Thyroid gland (tissue), 4 donors: ENCODE data around the gene CYP2C8. TPM values are rescaled to one million over a fixed set of nuclear protein-coding genes. Genes with fewer than 3 reads are reported as not detected.

Source experiments
- DNase-seq, 2 donors: peaks; one replicate each; pipeline ENCODE4 v3.0.0-alpha.2; 2019
- H3K27ac ChIP-seq, 3 donors: fragments of 200-600 bp; sonication (generic); 1 replicate in 2 of 3; 2 replicates in 1 of 3; pipeline ENCODE4 v1.5.1; 2016 to 2019; ENCODE audit warnings: mild to moderate bottlenecking in 1 of 3, moderate library complexity in 1 of 3
- H3K27me3 ChIP-seq: fragments of 200-600 bp; sonication (generic); one replicate; pipeline ENCODE4 v1.5.1; 2019
- H3K36me3 ChIP-seq, 2 donors: fragments of 200-600 bp; sonication (generic); one replicate each; pipeline ENCODE4 v1.5.1; 2016 to 2019
- H3K4me1 ChIP-seq, 2 donors: fragments of 200-600 bp; sonication (generic); one replicate each; pipeline ENCODE4 v1.5.1; 2017 to 2019
- H3K4me3 ChIP-seq, 3 donors: fragments of 200-600 bp; sonication (generic); replicated peaks in 1 of 3; 1 replicate in 2 of 3; 2 replicates in 1 of 3; pipeline ENCODE4 v1.5.1; 2016; ENCODE audit warnings: mild to moderate bottlenecking in 1 of 3
- H3K9me3 ChIP-seq: fragments of 200-600 bp; sonication (generic); one replicate; pipeline ENCODE4 v1.5.1; 2017
- CTCF ChIP-seq, 6 experiments: fragments of 200-600 bp in 3 of 6; fragments of 450-650 bp in 3 of 6; sonication (generic) in 3 of 6; IDR thresholded peaks; one replicate each; pipeline ENCODE4 v1.5.1; 2016 to 2019; ENCODE audit warnings: antibody characterized with exemption in 6 of 6, mild to moderate bottlenecking in 2 of 6, inconsistent platforms in 1 of 6, moderate library complexity in 1 of 6
- POLR2A ChIP-seq, 2 donors: fragments of 450-650 bp; IDR thresholded peaks; one replicate each; pipeline ENCODE4 v1.6.1; 2017; ENCODE audit warnings: antibody characterized with exemption in 2 of 2, mild to moderate bottlenecking in 2 of 2, moderate library complexity in 1 of 2
- WGBS, 2 donors: methylation state at CpG; one replicate each; pipeline ENCODE4 v1.1.5; 2017; 5-methylcytosine and 5-hydroxymethylcytosine counted together
- intact Hi-C: fragments of 100-400 bp; cut with DNase I; formaldehyde crosslinking; loops from one replicate; pipeline ENCODE4 v1.15.1; 2023
- small RNA-seq: library from RNA; depleted of rRNA; stranded (forward); fragments of <200 nt; gene quantifications from one replicate; pipeline ENCODE3, GENCODE V24; 2016
- total RNA-seq, 4 donors: library from RNA; depleted of rRNA; stranded (reverse); fragments of >200 nt; gene quantifications; one replicate each; pipeline ENCODE4 v1.2.3, GENCODE V29; 2016

CYP2C8 gene
- total RNA-seq, 4 donors from 2014 or later = 0.40 to 3.4 (median 1.6) TPM; not detected in 1

DNA sequence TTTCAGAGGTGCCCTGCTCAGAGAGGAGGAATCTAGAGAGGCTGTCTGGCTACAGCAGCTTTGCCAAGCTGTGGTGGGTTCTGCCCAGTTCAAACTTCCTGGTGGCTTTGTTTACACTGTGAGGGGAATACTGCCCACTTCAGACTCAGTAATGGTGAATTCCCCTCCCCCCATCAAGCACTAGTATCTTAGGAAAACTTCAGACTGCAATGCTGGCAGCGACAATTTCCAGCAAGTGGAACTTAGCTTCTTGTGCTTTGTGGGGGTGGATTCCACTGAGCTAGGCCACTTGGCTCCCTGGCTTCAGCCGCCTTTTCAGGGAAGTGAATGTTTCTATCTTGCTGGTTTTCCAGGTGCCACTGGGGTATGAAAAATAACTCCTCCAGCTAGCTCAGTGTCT lies 42.8 kb downstream of the CYP2C8 start:
- Histone ChIP-seq H3K27ac (peak overlapping the region; percentile 10 to 70 (median 49)), H3K36me3 (no peaks in the 10 kb centered on the region), H3K9me3 (no peaks in the 10 kb centered on the region), H3K4me3 (no peak overlapping the region), H3K4me1 (peaks cover 2 to 24% of the 10 kb centered on the region in 2 donors), H3K27me3 (no peaks in the 10 kb centered on the region)
- peak; percentile 80 for DNase-seq
- TF ChIP-seq CTCF (IDR thresholded peaks at IDR 0.05) (no peak), POLR2A (IDR thresholded peaks at IDR 0.05) (no peak)
- 57 to 67% methylated on average over 1 to 2 of the region's 2 CpGs for WGBS, 2 donors
- intact Hi-C loops = no loop called here

GRCh38 chr10:94997741-94998174 lies 71.5 kb downstream of the CYP2C8 start:
- Histone ChIP-seq H3K27me3 (no peaks in the 10 kb centered on the region), H3K9me3 (no peaks in the 10 kb centered on the region), H3K27ac (no peak overlapping the region), H3K36me3 (no peaks in the 10 kb centered on the region), H3K4me3 (no peak overlapping the region), H3K4me1 (peaks cover 0 to 10% of the 10 kb centered on the region in 2 donors)
- intact Hi-C loops = no loop called here
- TF ChIP-seq CTCF (IDR thresholded peaks at IDR 0.05) = no peak
- 13 to 30% methylated on average over 6 of the region's 6 CpGs for WGBS, 2 donors
- peak; percentile 37 to 55 for DNase-seq

GRCh38 chr10:94992811-94993210 lies 76.5 kb downstream of the CYP2C8 start:
- no peaks in the 10 kb centered on the region for H3K9me3 ChIP-seq
- peaks cover 0 to 3% of the 10 kb centered on the region in 2 donors for H3K4me1 ChIP-seq
- WGBS, 2 donors = 76 to 84% methylated on average over 4 of the region's 4 CpGs
- peak; percentile 17 to 23 for DNase-seq
- no peak overlapping the region for H3K27ac ChIP-seq
- H3K27me3 ChIP-seq = no peaks in the 10 kb centered on the region
- no peak for TF ChIP-seq POLR2A (IDR thresholded peaks at IDR 0.05)
- TF ChIP-seq CTCF (IDR thresholded peaks at IDR 0.05) = no peak
- H3K4me3 ChIP-seq = no peak overlapping the region
- intact Hi-C loops = no loop called here
- no peaks in the 10 kb centered on the region for H3K36me3 ChIP-seq

DNA sequence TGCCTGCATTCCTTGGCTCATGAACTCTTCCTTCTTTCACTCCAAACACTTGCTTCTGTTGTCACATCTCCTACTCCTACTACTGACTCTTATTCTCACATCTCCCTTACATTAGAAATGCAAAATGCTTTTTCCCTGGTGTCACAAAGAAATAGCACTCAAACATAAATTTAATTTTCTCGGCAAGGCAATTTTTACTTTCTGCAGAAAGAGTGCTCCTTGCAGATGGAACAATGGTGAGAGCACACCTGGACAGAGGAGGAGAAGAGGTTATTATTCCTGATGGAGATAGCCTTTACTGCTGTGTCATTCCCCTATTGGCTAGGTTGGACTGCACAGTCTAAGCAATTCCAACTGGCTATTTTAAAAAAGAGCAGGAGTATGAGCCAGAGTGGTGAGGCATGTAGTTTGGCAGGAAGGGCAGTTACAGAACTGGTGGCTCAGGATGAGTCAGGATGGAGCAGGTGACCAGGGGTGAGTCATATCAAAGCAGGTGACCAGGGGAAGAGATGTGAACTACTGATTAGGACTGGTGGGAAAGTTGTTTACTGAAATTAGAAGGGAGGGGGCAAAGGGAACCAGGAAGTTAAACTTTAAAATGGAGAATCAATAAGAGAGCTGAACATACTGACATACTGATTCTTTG lies 77.9 kb downstream of the CYP2C8 start:
- TF ChIP-seq CTCF (IDR thresholded peaks at IDR 0.05) (no peak), POLR2A (IDR thresholded peaks at IDR 0.05) (no peak)
- intact Hi-C loops = no loop called here
- Histone ChIP-seq H3K36me3 (no peaks in the 10 kb centered on the region), H3K27me3 (no peaks in the 10 kb centered on the region), H3K4me3 (no peak overlapping the region), H3K4me1 (no peaks in the 10 kb centered on the region), H3K9me3 (no peaks in the 10 kb centered on the region), H3K27ac (no peak overlapping the region)
- 96 to 98% methylated on average over 1 of the region's 1 CpG for WGBS, 2 donors
- no peak for DNase-seq

DNA sequence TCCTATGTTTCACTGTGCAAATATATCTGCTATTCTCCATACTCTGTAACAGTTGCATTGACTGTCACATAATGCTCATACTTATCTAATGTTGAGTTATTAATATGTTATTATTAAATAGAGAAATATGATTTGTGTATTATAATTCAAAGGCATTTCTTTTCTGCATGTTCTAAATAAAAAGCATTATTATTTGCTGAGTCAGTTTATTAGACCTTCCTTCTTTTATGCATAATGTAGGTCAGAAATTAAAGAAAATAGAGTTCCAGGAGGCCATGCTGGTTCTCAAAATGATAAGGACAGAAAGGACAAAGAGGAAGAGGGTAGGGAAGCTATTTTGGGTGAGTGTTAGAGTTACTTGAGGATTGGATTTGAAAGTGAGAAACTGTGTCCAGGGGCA lies 80.1 kb downstream of the CYP2C8 start:
- Histone ChIP-seq H3K9me3 (no peaks in the 10 kb centered on the region), H3K36me3 (no peaks in the 10 kb centered on the region), H3K4me1 (no peaks in the 10 kb centered on the region), H3K27ac (no peak overlapping the region), H3K27me3 (no peaks in the 10 kb centered on the region), H3K4me3 (no peak overlapping the region)
- no peak for TF ChIP-seq POLR2A (IDR thresholded peaks at IDR 0.05)
- TF ChIP-seq CTCF (IDR thresholded peaks at IDR 0.05) = no peak
- DNase-seq = no peak
- intact Hi-C loops = no loop called here

Small RNAs within 50 kb of the gene (small RNA-seq; reads per million reads assigned to genes)
- gene CYP2C60P = not detected

Other genes with a start within 250 kb of the CYP2C8 start
- gene CYP2C9, start 130.8 kb downstream of the CYP2C8 start, total RNA-seq = not detected
- under 1 TPM in 3 of 4 donors, not detected in 1; 0.54 to 0.63 (median 0.56) TPM for gene ACSM6, start 124.7 kb upstream of the CYP2C8 start, total RNA-seq
- 100 to 1,000 TPM in 1 of 4 donors, 10 to 100 TPM in 3; 67.8 to 158 (median 90.7) TPM for gene PDLIM1, start 221.5 kb upstream of the CYP2C8 start, total RNA-seq